ENCODE data around the gene CLNS1A. TPM values are rescaled to one million over a fixed set of nuclear protein-coding genes. Genes with fewer than 3 reads are reported as not detected.

Gene CLNS1A
- total RNA-seq, 1 experiment from 2014 or later: 242 TPM

Small RNA genes lying within 50 kb of the gene (small RNA-seq; reads per million reads assigned to genes)
- gene RNU7-59P: 0 reads per million in 2 experiments

Other genes with a start within 250 kb of the CLNS1A start
- 13.9 and 18.4 TPM in 2 replicates for gene PAK1, start 163.7 kb downstream of the CLNS1A start, total RNA-seq (2014; rRNA removed; shearing (Covaris generic))
- gene AQP11, start 47.8 kb downstream of the CLNS1A start, total RNA-seq (2014; rRNA removed; shearing (Covaris generic)): 0.52 and 0.63 TPM in 2 replicates
- 18.4 and 19.2 TPM in 2 replicates for gene RSF1, start 182.9 kb upstream of the CLNS1A start, total RNA-seq (2014; rRNA removed; shearing (Covaris generic))
- gene AAMDC, start 183.3 kb upstream of the CLNS1A start, total RNA-seq (2014; rRNA removed; shearing (Covaris generic)): 6.7 and 9.3 TPM in 2 replicates